Nephron (organoid): ENCODE data around the gene EFS.

ENCODE experiments used
- H3K27ac Mint-ChIP-seq, 3 experiments: 2 replicates each; pipeline ENCODE4 v1.8.0; 2020; ENCODE audit warnings: mixed read lengths in 3 of 3, mild to moderate bottlenecking in 2 of 3, moderate library complexity in 1 of 3
- H3K27me3 Mint-ChIP-seq: 2 replicates; pipeline ENCODE4 v1.8.0; 2021; ENCODE audit warnings: low read depth, mild to moderate bottlenecking, moderate library complexity, mixed read lengths
- H3K36me3 Mint-ChIP-seq: 2 replicates; pipeline ENCODE4 v1.8.0; 2020; ENCODE audit warnings: low read depth, mixed read lengths
- H3K4me1 Mint-ChIP-seq: 2 replicates; pipeline ENCODE4 v1.8.0; 2020; ENCODE audit warnings: mixed read lengths
- H3K4me3 Mint-ChIP-seq, 3 experiments: 2 replicates each; pipeline ENCODE4 v1.8.0; 2020; ENCODE audit warnings: mild to moderate bottlenecking in 3 of 3, mixed read lengths in 3 of 3, moderate library complexity in 2 of 3
- H3K9me3 Mint-ChIP-seq: 2 replicates; pipeline ENCODE4 v1.8.0; 2020; ENCODE audit warnings: mixed read lengths
- CTCF ChIP-seq, 3 experiments: fragments of 200-600 bp; sonication (generic); IDR thresholded peaks; one replicate each; pipeline ENCODE4 v1.5.0; 2021; ENCODE audit warnings: antibody characterized with exemption in 3 of 3; ENCODE audit not compliant: unreplicated experiment in 3 of 3

The EFS gene

DNA sequence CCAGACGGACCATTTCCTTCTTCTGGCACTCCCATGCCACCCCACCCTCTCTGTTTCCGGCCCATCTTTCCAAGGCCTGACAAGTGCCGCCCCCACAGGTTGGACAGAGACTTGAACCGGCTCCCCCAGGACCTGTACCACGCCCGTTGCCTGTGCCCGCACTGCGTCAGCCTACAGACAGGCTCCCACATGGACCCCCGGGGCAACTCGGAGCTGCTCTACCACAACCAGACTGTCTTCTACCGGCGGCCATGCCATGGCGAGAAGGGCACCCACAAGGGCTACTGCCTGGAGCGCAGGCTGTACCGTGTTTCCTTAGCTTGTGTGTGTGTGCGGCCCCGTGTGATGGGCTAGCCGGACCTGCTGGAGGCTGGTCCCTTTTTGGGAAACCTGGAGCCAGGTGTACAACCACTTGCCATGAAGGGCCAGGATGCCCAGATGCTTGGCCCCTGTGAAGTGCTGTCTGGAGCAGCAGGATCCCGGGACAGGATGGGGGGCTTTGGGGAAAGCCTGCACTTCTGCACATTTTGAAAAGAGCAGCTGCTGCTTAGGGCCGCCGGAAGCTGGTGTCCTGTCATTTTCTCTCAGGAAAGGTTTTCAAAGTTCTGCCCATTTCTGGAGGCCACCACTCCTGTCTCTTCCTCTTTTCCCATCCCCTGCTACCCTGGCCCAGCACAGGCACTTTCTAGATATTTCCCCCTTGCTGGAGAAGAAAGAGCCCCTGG is 10.7 kb upstream of the EFS start:
- Mint-ChIP-seq H3K27me3 (peaks cover 17% of the 10 kb centered on the region), H3K4me1 (peaks cover 8% of the 10 kb centered on the region), H3K9me3 (no peaks in the 10 kb centered on the region), H3K4me3 (no peak overlapping the region), H3K27ac (peak overlapping the region in 1 of 3 experiments; percentile 59), H3K36me3 (no peaks in the 10 kb centered on the region)
- TF ChIP-seq CTCF (IDR thresholded peaks at IDR 0.05; ENCODE audit: unreplicated experiment in 3 of 3) = no peak

DNA sequence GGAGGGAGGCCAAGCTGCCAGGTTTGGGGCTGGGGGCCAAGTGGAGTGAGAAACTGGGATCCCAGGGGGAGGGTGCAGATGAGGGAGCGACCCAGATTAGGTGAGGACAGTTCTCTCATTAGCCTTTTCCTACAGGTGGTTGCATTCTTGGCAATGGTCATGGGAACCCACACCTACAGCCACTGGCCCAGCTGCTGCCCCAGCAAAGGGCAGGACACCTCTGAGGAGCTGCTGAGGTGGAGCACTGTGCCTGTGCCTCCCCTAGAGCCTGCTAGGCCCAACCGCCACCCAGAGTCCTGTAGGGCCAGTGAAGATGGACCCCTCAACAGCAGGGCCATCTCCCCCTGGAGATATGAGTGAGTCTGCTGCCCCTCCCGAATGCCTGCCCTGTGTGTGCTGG is 8.1 kb upstream of the EFS start:
- no peak for TF ChIP-seq CTCF (IDR thresholded peaks at IDR 0.05; ENCODE audit: unreplicated experiment in 3 of 3)
- Mint-ChIP-seq H3K9me3 (no peaks in the 10 kb centered on the region), H3K27ac (no peak overlapping the region), H3K4me3 (no peak overlapping the region), H3K36me3 (no peaks in the 10 kb centered on the region), H3K27me3 (peaks cover 10% of the 10 kb centered on the region), H3K4me1 (peaks cover 6% of the 10 kb centered on the region)

DNA sequence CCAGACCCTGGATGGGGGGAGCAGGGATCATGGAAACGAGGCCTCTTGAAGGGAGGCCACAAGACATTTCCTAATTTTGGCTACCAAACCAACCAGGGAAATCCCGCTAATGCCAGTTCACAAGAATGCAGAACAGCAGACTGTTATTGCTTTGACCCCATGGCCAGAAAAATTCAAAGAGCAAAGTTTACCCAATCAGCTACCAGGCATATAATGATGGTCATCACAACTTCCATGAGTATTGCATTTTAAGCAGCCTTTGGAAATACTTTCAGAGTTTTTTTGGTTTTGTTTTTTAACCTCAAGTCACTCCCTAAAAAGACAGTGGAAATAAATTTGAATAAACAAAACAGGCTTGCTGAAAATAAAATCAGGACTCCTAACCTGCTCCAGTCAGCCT is 7.5 kb upstream of the EFS start, which contains the start of gene IL25:
TSS of gene IL25 (plus strand) at position 301 of the 400 bp plus-strand sequence.
- Mint-ChIP-seq H3K9me3 (no peaks in the 10 kb centered on the region), H3K36me3 (no peaks in the 10 kb centered on the region), H3K4me3 (no peak within 1 kb of the TSS), H3K27me3 (peaks cover 8% of the 10 kb centered on the region), H3K4me1 (peaks cover 6% of the 10 kb centered on the region), H3K27ac (no peak within 1 kb of the TSS)
- no peak for TF ChIP-seq CTCF (IDR thresholded peaks at IDR 0.05; ENCODE audit: unreplicated experiment in 3 of 3)

DNA sequence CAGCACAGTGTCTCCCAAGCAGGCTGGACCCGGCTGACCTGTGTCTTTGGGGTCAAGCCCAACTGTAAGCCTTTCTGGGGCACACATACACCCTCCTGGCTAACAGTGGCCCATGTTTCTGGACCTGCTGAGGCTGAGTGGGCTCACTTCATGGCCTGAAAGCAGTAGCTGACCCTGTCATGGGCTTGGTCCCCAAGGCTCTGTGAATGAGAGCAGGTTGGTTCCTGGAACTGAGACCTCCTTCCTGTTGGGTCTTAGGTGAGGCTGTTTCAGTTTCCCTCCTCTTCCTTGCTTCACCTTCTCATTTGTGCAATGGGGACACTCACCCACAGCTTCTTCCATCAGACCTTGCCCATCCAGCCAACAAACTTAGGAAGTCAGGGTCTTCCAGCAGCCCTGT is 6.9 kb upstream of the EFS start:
- Mint-ChIP-seq H3K4me3 (no peak overlapping the region), H3K4me1 (peaks cover 9% of the 10 kb centered on the region), H3K36me3 (no peaks in the 10 kb centered on the region), H3K27me3 (peaks cover 4% of the 10 kb centered on the region), H3K9me3 (no peaks in the 10 kb centered on the region), H3K27ac (no peak overlapping the region)
- TF ChIP-seq CTCF (IDR thresholded peaks at IDR 0.05; ENCODE audit: unreplicated experiment in 3 of 3) = no peak

- Mint-ChIP-seq H3K27ac (no peak overlapping the region), H3K4me1 (peaks cover 10% of the 10 kb centered on the region), H3K36me3 (no peaks in the 10 kb centered on the region), H3K4me3 (no peak overlapping the region), H3K27me3 (peaks cover 4% of the 10 kb centered on the region), H3K9me3 (no peaks in the 10 kb centered on the region)
- TF ChIP-seq CTCF (IDR thresholded peaks at IDR 0.05; ENCODE audit: unreplicated experiment in 3 of 3) = no peak
Measured at GRCh38 chr14:23370221-23370620, 5.2 kb upstream of the EFS start.

DNA sequence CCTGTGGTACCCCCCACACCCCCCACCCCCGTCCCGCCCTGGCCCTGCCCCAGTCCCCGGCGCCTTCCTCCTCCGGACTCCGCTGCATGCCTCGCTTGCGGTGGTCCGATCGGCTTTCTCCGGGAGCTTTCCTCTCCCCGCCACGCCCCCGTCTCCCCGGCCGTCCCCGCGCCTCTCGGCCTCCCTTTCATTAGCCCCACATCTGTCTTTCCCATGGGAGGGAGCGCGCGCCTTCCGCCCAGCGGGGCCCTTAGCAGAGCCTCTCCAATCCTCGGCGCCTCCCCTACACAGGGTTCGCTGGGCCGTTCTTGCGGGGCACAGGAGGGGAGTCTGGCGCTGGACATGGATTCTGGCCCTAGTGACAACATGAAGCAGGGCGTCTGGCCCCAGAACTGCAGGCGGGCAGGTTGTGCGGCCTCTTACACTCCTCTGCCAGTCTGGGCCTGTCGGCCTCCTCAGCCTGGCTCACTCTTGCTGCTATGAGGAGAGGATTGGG is 1.5 kb upstream of the EFS start:
- no peak for TF ChIP-seq CTCF (IDR thresholded peaks at IDR 0.05; ENCODE audit: unreplicated experiment in 3 of 3)
- Mint-ChIP-seq H3K4me3 (peak overlapping the region; percentile 78 to 88 (median 85)), H3K36me3 (peaks cover 6% of the 10 kb centered on the region), H3K27me3 (peaks cover 4% of the 10 kb centered on the region), H3K4me1 (peaks cover 36% of the 10 kb centered on the region), H3K27ac (peak overlapping the region; percentile 98 to 99 (median 98)), H3K9me3 (no peaks in the 10 kb centered on the region)
